Right lobe of liver (tissue), 4 donors: ENCODE data around the gene NCSTN.

ENCODE experiments used
- CTCF ChIP-seq, 4 donors: fragments of 200-600 bp in 3 of 4; fragments of 450-650 bp in 1 of 4; IDR thresholded peaks; one replicate each; pipeline versions ENCODE4 v1.5.1 to v1.8.0; 2016 to 2022; ENCODE audit warnings: antibody characterized with exemption in 4 of 4, mild to moderate bottlenecking in 2 of 4
- POLR2A ChIP-seq: fragments of 450-650 bp; IDR thresholded peaks from one replicate; pipeline ENCODE4 v1.6.1; 2017; ENCODE audit warnings: antibody characterized with exemption, mild to moderate bottlenecking
- donor health status: DM: no; HTN: no; CAD: no.
- donor health status: DM: no; HTN: no; CAD: no.
- donor health status: DM: no; HTN: yes; CAD: no.

- TF ChIP-seq CTCF (IDR thresholded peaks at IDR 0.05): no peak
- no peak for TF ChIP-seq POLR2A
These were observed 60.1 kb downstream of the NCSTN start for GRCh38 chr1:160403244-160403643.
